A549 (cell line): ENCODE results near the gene RHCG. TPM values are rescaled to one million over a fixed set of nuclear protein-coding genes. Genes with fewer than 3 reads are reported as not detected.

Source experiments
- ATAC-seq, 2 experiments: fragments of 200-7000 bp in 1 of 2; fragments of >200 bp in 1 of 2; cut with Nextera tagmentation in 1 of 2; cut with Tn5 transposase in 1 of 2; 3 replicates each; pipeline versions ENCODE4 v1.8.0 to v1.9.1; 2018 to 2020; ENCODE audit warnings: mild to moderate bottlenecking in 1 of 2, moderate library complexity in 1 of 2
- CTCF ChIA-PET: fragments of 300-600 bp; sonication (Branson Sonifier 250); formaldehyde crosslinking; extraction: SDS; loops from one replicate; lab custom pipeline; 2021; ENCODE audit warnings: antibody characterized with exemption, inconsistent platforms; lab: Yijun Ruan, JAX
- POLR2A ChIA-PET: fragments of 350-600 bp; formaldehyde crosslinking; extraction: SDS; loops from one replicate; lab custom pipeline; 2021; ENCODE audit warnings: antibody characterized with exemption, inconsistent platforms; lab: Yijun Ruan, JAX
- DNase-seq, 2 experiments: peaks; one replicate each; pipeline versions ENCODE4 v3.0.0 to v3.0.0-alpha.2; 2011 to 2016; ENCODE audit warnings: low read depth in 1 of 2, low spot score in 1 of 2
- FAIRE-seq: peaks from 2 replicates; lab custom pipeline; 2011; peaks lifted over from hg19 to GRCh38; lab: Jason Lieb, UNC
- H3K27ac ChIP-seq, 2 experiments: fragments of >200 bp; sonication (Bioruptor Twin); formaldehyde crosslinking; 3 replicates each; pipeline ENCODE4 v1.5.1; 2016 to 2017
- H3K4me1 ChIP-seq: fragments of >200 bp; sonication (Bioruptor Twin); formaldehyde crosslinking; 3 replicates; pipeline ENCODE4 v1.6.1; 2016
- H3K4me2 ChIP-seq: fragments of >200 bp; sonication (Bioruptor Twin); formaldehyde crosslinking; 3 replicates; pipeline ENCODE4 v1.6.1; 2016
- H3K4me3 ChIP-seq: fragments of >200 bp; sonication (Bioruptor Twin); formaldehyde crosslinking; 3 replicates; pipeline ENCODE4 v1.5.1; 2016
- H3K9me3 ChIP-seq: fragments of >200 bp; sonication (Bioruptor Twin); formaldehyde crosslinking; 3 replicates; pipeline ENCODE4 v1.6.1; 2016
- CTCF ChIP-seq: fragments of >200 bp; sonication (Bioruptor Twin); formaldehyde crosslinking; IDR thresholded peaks from 3 replicates; pipeline ENCODE4 v1.5.1; 2016
- EHF ChIP-seq: fragments of 250-450 bp; sonication (Bioruptor Pico); IDR thresholded peaks from 2 replicates; pipeline ENCODE4 v1.5.0; 2020; ENCODE audit warnings: mild to moderate bottlenecking
- EHMT2 ChIP-seq: fragments of 200-600 bp; sonication (generic); IDR thresholded peaks from 2 replicates; pipeline ENCODE4 v1.6.1; 2016; ENCODE audit warnings: antibody characterized with exemption, low read depth, mild to moderate bottlenecking, moderate library complexity
- ELK1 ChIP-seq: fragments of 150-350 bp; IDR thresholded peaks from 2 replicates; pipeline ENCODE4 v1.6.1; 2014; ENCODE audit warnings: low read depth, mild to moderate bottlenecking, low read length
- EP300 ChIP-seq, 2 experiments: fragments of >200 bp; sonication (Bioruptor Twin); formaldehyde crosslinking; IDR thresholded peaks; 2 replicates in 1 of 2; 3 replicates in 1 of 2; pipeline ENCODE4 v1.6.1; 2016 to 2017
- FOSL2 ChIP-seq, 2 experiments: fragments of 450-650 bp in 1 of 2; fragments of >200 bp in 1 of 2; sonication (Bioruptor Twin) in 1 of 2; formaldehyde crosslinking; IDR thresholded peaks; 2 replicates each; pipeline versions ENCODE4 v1.5.0 to v1.6.1; 2016 to 2020; ENCODE audit warnings: mild to moderate bottlenecking in 1 of 2, moderate library complexity in 1 of 2
- HOXA7 ChIP-seq: fragments of 250-450 bp; sonication (Bioruptor Pico); IDR thresholded peaks from 2 replicates; pipeline ENCODE4 v1.5.0; 2020; ENCODE audit warnings: mild to moderate bottlenecking, moderate library complexity
- KDM5A ChIP-seq: fragments of 200-600 bp; sonication (generic); IDR thresholded peaks from 2 replicates; pipeline ENCODE4 v1.6.1; 2016; ENCODE audit warnings: antibody characterized with exemption, mild to moderate bottlenecking
- MAX ChIP-seq: IDR thresholded peaks from 2 replicates; pipeline ENCODE4 v1.6.1; 2012
- MYC ChIP-seq: IDR thresholded peaks from 2 replicates; pipeline ENCODE4 v1.6.1; 2012; ENCODE audit warnings: mild to moderate bottlenecking, inconsistent platforms, low read length, improper control_type of control experiment, borderline replicate concordance
- NPAS2 ChIP-seq: fragments of 250-450 bp; sonication (Bioruptor Pico); IDR thresholded peaks from 2 replicates; pipeline ENCODE4 v1.8.0; 2022; ENCODE audit warnings: mild to moderate bottlenecking, moderate library complexity, borderline replicate concordance
- POLR2AphosphoS2 ChIP-seq: conservative IDR thresholded peaks from 2 replicates; pipeline ENCODE4 v1.6.1; 2012; ENCODE audit warnings: low read length, improper control_type of control experiment, inconsistent platforms
- RAD21 ChIP-seq, 2 experiments: fragments of >200 bp in 1 of 2; sonication (Bioruptor Twin) in 1 of 2; formaldehyde crosslinking in 1 of 2; IDR thresholded peaks in 1 of 2; conservative IDR thresholded peaks in 1 of 2; 2 replicates in 1 of 2; 3 replicates in 1 of 2; pipeline ENCODE4 v1.6.1; 2012 to 2018; ENCODE audit warnings: inconsistent platforms in 1 of 2
- RNF2 ChIP-seq: fragments of 200-600 bp; sonication (generic); IDR thresholded peaks from 2 replicates; pipeline ENCODE4 v1.6.1; 2016; ENCODE audit warnings: low read depth, mild to moderate bottlenecking, antibody characterized with exemption, moderate library complexity, borderline replicate concordance
- SREBF2 ChIP-seq: fragments of 450-650 bp; IDR thresholded peaks from 2 replicates; pipeline ENCODE4 v1.6.1; 2014; ENCODE audit warnings: mild to moderate bottlenecking, moderate library complexity
- TFCP2L1 ChIP-seq: fragments of 250-450 bp; sonication (Bioruptor Pico); IDR thresholded peaks from 2 replicates; pipeline ENCODE4 v1.5.0; 2021; ENCODE audit warnings: mild to moderate bottlenecking
- USF2 ChIP-seq: fragments of 450-650 bp; IDR thresholded peaks from 2 replicates; pipeline ENCODE4 v1.6.1; 2014; ENCODE audit warnings: antibody characterized with exemption
- ZC3H11A ChIP-seq: fragments of 450-650 bp; IDR thresholded peaks from 2 replicates; pipeline ENCODE4 v1.6.1; 2014; ENCODE audit warnings: antibody characterized with exemption, mild to moderate bottlenecking
- ZFP36 ChIP-seq: fragments of 450-650 bp; IDR thresholded peaks from 2 replicates; pipeline ENCODE4 v1.6.1; 2014; ENCODE audit warnings: borderline replicate concordance; ENCODE audit not compliant: partially characterized antibody
- ZNF302 ChIP-seq: fragments of 250-450 bp; sonication (Bioruptor Pico); IDR thresholded peaks from 2 replicates; pipeline ENCODE4 v1.9.0; 2021; ENCODE audit warnings: inconsistent platforms, mild to moderate bottlenecking, moderate library complexity
- WGBS: methylation state at CpG from one replicate; pipeline ENCODE4 v1.1.6; 2017; ENCODE audit errors: missing lambda C conversion rate; 5-methylcytosine and 5-hydroxymethylcytosine counted together
- polyA plus RNA-seq, 4 experiments: library from polyadenylated mRNA; depleted of rRNA in 3 of 4; stranded (reverse); fragments of >200 nt; fragmentation: RNase III in 1 of 4; extraction: RNeasy Plus Mini Kit Qiagen cat#74134 plus additional on column Dnase treatment in 1 of 4; gene quantifications; 2 replicates in 3 of 4; 3 replicates in 1 of 4; pipeline ENCODE4 v1.2.3, GENCODE V29; 2011 to 2017
- TF ChIP-seq, protein P1 (sequence below): IDR thresholded peaks from 2 replicates; pipeline ENCODE4 v1.6.1; 2012; ENCODE audit warnings: low read depth, borderline replicate concordance
- TF ChIP-seq, protein P2 (sequence below): fragments of >200 bp; sonication (Bioruptor Twin); formaldehyde crosslinking; IDR thresholded peaks from 2 replicates; pipeline ENCODE4 v1.6.1; 2016

RHCG gene
- polyA plus RNA-seq, 2 of the 4 experiments (the other 2 are of a cell fraction): 3.6 to 11.0 TPM

DNA sequence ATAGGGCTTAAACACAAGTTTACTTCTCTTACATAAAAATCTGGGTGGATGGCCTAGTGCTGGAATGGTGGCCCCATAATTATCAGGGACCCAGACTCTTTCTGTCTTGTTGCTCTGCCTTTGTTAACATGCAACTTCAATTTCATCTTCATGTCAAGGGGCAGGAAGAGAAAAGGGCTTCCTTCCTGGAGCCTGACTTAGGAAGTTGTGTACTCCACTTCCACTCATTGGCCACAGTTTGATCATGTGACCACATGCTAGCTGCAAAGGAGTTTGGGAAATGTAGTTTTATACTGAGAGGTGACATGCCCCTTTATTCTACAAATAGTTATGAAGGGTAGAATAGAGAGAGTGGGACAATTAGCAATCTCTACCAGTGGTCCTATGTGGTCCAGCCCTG is 39.3 kb downstream of the RHCG start:
- ATAC-seq: peak in 1 of 2 experiments; percentile 83; a peak in 3 of 6 replicates
- Histone ChIP-seq H3K27ac (no peak overlapping the region), H3K4me1 (peaks cover 16% of the 10 kb centered on the region; the same call in 2 of the 3 replicates), H3K4me2 (no peak overlapping the region), H3K9me3 (no peaks in the 10 kb centered on the region)
- POLR2A ChIA-PET: no interaction called here
- TF ChIP-seq USF2 (peak; percentile 84), ZNF302 (0 out of 2 replicates have a peak, but pooled peaks have one; percentile 22), EHF (CRISPR knock-in tag) (0 out of 2 replicates have a peak, but pooled peaks have one; percentile 18), RNF2 (no peak)
- TF ChIP-seq, all 56 proteins: peak for 3
- FAIRE-seq (peak; percentile 88), DNase-seq (peak; percentile 77 to 81)
- CTCF ChIA-PET: interaction anchor here (1.1 to 6.7 kb wide), 4 partner anchors 14 to 250 kb away, joined by 3 to 67 read pairs (median 24); no protein-coding TSS in a partner anchor
- no peak overlapping the region for H3K4me3 ChIP-seq

DNA sequence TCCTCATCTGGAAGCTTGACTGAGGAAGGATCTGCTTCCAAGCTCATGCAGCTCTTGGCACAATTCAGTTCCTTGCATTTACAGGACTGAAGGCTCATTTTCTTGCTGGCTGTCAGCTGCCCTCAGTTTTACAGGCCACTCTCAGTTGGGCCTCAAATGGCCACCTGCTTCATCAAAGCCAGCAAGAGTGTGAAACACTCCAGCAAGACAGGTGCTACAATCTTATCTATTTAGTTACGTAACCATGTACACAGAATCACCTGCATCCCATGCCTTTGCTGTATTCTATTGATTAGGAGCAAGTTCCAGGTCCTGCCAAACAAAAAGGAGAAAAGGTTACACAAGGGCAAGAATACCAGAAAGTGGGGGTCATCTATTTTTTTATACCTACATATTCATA is 40.8 kb downstream of the RHCG start:
- ChIA-PET POLR2A (no interaction called here), CTCF (interaction anchor here (1.1 to 6.1 kb wide), 6 partner anchors 12 to 97 kb away, joined by 4 to 67 read pairs (median 7); no protein-coding TSS in a partner anchor)
- no peak overlapping the region for H3K27ac ChIP-seq
- ATAC-seq (no peak), DNase-seq (no peak)
- 98% methylated on average over 1 of the region's 1 CpG for WGBS
- TF ChIP-seq HOXA7 (CRISPR knock-in tag): no peak
- TF ChIP-seq POLR2AphosphoS2: no peak
- no peak for TF ChIP-seq RNF2
- TF ChIP-seq EP300 (IDR thresholded peaks at IDR 0.05): no peak
- TF ChIP-seq ZC3H11A: no peak
- TF ChIP-seq USF2: no peak
- no peak for TF ChIP-seq EHMT2
- no peak for TF ChIP-seq ZFP36
- TF ChIP-seq MYC: no peak
- no peak for TF ChIP-seq MAX
- TF ChIP-seq, protein P1, sequence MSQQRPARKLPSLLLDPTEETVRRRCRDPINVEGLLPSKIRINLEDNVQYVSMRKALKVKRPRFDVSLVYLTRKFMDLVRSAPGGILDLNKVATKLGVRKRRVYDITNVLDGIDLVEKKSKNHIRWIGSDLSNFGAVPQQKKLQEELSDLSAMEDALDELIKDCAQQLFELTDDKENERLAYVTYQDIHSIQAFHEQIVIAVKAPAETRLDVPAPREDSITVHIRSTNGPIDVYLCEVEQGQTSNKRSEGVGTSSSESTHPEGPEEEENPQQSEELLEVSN: no peak
- TF ChIP-seq RAD21 (conservative IDR thresholded peaks at IDR 0.05 in 1 of 2, IDR thresholded peaks at IDR 0.05 in 1 of 2): no peak
- no peak for TF ChIP-seq TFCP2L1
- no peak for TF ChIP-seq ELK1
- TF ChIP-seq, protein P2, sequence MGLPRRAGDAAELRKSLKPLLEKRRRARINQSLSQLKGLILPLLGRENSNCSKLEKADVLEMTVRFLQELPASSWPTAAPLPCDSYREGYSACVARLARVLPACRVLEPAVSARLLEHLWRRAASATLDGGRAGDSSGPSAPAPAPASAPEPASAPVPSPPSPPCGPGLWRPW: no peak
- no peak for TF ChIP-seq KDM5A
- TF ChIP-seq CTCF: no peak
- no peak for TF ChIP-seq SREBF2
- no peak for TF ChIP-seq NPAS2
- TF ChIP-seq FOSL2 (IDR thresholded peaks at IDR 0.05): no peak
- TF ChIP-seq FOSL2 (CRISPR knock-in tag; IDR thresholded peaks at IDR 0.05): no peak
- TF ChIP-seq, all 56 proteins: peak for 0
- Histone ChIP-seq H3K4me3 (no peak overlapping the region), H3K4me2 (no peak overlapping the region), H3K9me3 (no peaks in the 10 kb centered on the region), H3K4me1 (peaks cover 22% of the 10 kb centered on the region; the same call in 2 of the 3 replicates)
- FAIRE-seq: no peak
